Thyroid gland (tissue), 4 donors: Measurements from ENCODE around the gene PHYKPL. TPM values are rescaled to one million over a fixed set of nuclear protein-coding genes. Genes with fewer than 3 reads are reported as not detected.
A peak's percentile ranks its signal among the peaks of the same experiment; 100 is the strongest.

Experiments used
- DNase-seq, 2 donors: peaks; one replicate each; pipeline ENCODE4 v3.0.0-alpha.2; 2019
- H3K27ac ChIP-seq, 3 donors: fragments of 200-600 bp; sonication (generic); 1 replicate in 2 of 3; 2 replicates in 1 of 3; pipeline ENCODE4 v1.5.1; 2016 to 2019; ENCODE audit warnings: mild to moderate bottlenecking in 1 of 3, moderate library complexity in 1 of 3
- H3K27me3 ChIP-seq: fragments of 200-600 bp; sonication (generic); one replicate; pipeline ENCODE4 v1.5.1; 2019
- H3K36me3 ChIP-seq, 2 donors: fragments of 200-600 bp; sonication (generic); one replicate each; pipeline ENCODE4 v1.5.1; 2016 to 2019
- H3K4me1 ChIP-seq, 2 donors: fragments of 200-600 bp; sonication (generic); one replicate each; pipeline ENCODE4 v1.5.1; 2017 to 2019
- H3K4me3 ChIP-seq, 3 donors: fragments of 200-600 bp; sonication (generic); replicated peaks in 1 of 3; 1 replicate in 2 of 3; 2 replicates in 1 of 3; pipeline ENCODE4 v1.5.1; 2016; ENCODE audit warnings: mild to moderate bottlenecking in 1 of 3
- H3K9me3 ChIP-seq: fragments of 200-600 bp; sonication (generic); one replicate; pipeline ENCODE4 v1.5.1; 2017
- POLR2A ChIP-seq, 2 donors: fragments of 450-650 bp; IDR thresholded peaks; one replicate each; pipeline ENCODE4 v1.6.1; 2017; ENCODE audit warnings: antibody characterized with exemption in 2 of 2, mild to moderate bottlenecking in 2 of 2, moderate library complexity in 1 of 2
- WGBS, 2 donors: methylation state at CpG; one replicate each; pipeline ENCODE4 v1.1.5; 2017; 5-methylcytosine and 5-hydroxymethylcytosine counted together
- intact Hi-C: fragments of 100-400 bp; cut with DNase I; formaldehyde crosslinking; loops from one replicate; pipeline ENCODE4 v1.15.1; 2023
- total RNA-seq, 4 donors: library from RNA; depleted of rRNA; stranded (reverse); fragments of >200 nt; gene quantifications; one replicate each; pipeline ENCODE4 v1.2.3, GENCODE V29; 2016
- TF ChIP-seq, protein P1 (sequence below), 6 experiments: fragments of 200-600 bp in 3 of 6; fragments of 450-650 bp in 3 of 6; sonication (generic) in 3 of 6; IDR thresholded peaks; one replicate each; pipeline ENCODE4 v1.5.1; 2016 to 2019; ENCODE audit warnings: antibody characterized with exemption in 6 of 6, mild to moderate bottlenecking in 2 of 6, inconsistent platforms in 1 of 6, moderate library complexity in 1 of 6

Gene PHYKPL
- total RNA-seq, 4 donors from 2014 or later = 61.7 to 90.9 (median 76.0) TPM

GRCh38 chr5:178209334-178210072 lies 23.1 kb downstream of the PHYKPL start:
- no peak overlapping the region for H3K27ac ChIP-seq
- peaks cover 61 to 74% of the 10 kb centered on the region in 2 donors for H3K36me3 ChIP-seq
- intact Hi-C loops = no loop called here
- no peaks in the 10 kb centered on the region for H3K27me3 ChIP-seq
- DNase-seq = no peak
- no peak for TF ChIP-seq POLR2A (IDR thresholded peaks at IDR 0.05)
- TF ChIP-seq, protein P1, sequence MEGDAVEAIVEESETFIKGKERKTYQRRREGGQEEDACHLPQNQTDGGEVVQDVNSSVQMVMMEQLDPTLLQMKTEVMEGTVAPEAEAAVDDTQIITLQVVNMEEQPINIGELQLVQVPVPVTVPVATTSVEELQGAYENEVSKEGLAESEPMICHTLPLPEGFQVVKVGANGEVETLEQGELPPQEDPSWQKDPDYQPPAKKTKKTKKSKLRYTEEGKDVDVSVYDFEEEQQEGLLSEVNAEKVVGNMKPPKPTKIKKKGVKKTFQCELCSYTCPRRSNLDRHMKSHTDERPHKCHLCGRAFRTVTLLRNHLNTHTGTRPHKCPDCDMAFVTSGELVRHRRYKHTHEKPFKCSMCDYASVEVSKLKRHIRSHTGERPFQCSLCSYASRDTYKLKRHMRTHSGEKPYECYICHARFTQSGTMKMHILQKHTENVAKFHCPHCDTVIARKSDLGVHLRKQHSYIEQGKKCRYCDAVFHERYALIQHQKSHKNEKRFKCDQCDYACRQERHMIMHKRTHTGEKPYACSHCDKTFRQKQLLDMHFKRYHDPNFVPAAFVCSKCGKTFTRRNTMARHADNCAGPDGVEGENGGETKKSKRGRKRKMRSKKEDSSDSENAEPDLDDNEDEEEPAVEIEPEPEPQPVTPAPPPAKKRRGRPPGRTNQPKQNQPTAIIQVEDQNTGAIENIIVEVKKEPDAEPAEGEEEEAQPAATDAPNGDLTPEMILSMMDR (IDR thresholded peaks at IDR 0.05) = no peak
- H3K4me1 ChIP-seq = peaks cover 21 to 26% of the 10 kb centered on the region in 2 donors
- no peak overlapping the region for H3K4me3 ChIP-seq
- 84 to 96% methylated on average over 8 of the region's 8 CpGs for WGBS, 2 donors
- no peaks in the 10 kb centered on the region for H3K9me3 ChIP-seq

DNA sequence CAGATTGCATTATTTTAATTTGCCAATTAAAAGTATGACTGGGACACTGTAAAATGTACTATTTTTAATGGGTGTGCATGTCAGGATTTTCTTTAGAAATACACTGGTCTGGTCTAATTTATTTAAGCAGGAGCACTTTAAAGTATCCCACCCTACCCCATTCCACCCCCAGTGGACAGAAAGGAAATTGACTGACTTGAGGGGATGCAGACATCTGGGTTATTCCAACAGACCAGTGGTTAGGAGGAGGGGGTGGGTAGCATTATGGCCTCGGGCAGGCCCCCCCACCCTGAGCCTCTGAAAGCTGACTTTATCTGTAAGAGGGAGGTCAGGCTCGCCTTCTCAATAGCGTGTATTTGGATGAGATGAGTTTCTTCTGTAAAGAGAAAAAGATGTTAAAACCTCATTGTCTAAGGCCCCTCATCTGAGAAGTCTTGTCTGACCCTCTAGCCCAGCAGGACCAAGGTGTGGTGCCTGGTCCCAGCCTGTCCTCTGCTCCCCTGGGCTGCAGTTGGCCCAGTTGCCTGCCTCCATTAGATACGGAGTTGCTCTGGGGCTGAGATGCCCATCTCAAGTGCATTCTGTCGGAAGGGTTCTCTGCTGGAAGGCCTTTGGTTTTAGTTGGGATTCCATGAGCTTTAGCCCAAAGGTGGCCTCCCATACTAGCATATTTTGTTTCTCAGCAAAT lies 23.9 kb downstream of the PHYKPL start:
- H3K36me3 ChIP-seq = peaks cover 61 to 66% of the 10 kb centered on the region in 2 donors
- intact Hi-C loops = no loop called here
- WGBS, 2 donors = 74 to 90% methylated on average over 5 of the region's 5 CpGs
- no peak for DNase-seq
- peaks cover 21 to 26% of the 10 kb centered on the region in 2 donors for H3K4me1 ChIP-seq
- H3K27ac ChIP-seq = no peak overlapping the region
- no peaks in the 10 kb centered on the region for H3K9me3 ChIP-seq
- TF ChIP-seq POLR2A (IDR thresholded peaks at IDR 0.05) = no peak
- TF ChIP-seq, protein P1 (IDR thresholded peaks at IDR 0.05) = no peak
- H3K4me3 ChIP-seq = no peak overlapping the region
- H3K27me3 ChIP-seq = no peaks in the 10 kb centered on the region

DNA sequence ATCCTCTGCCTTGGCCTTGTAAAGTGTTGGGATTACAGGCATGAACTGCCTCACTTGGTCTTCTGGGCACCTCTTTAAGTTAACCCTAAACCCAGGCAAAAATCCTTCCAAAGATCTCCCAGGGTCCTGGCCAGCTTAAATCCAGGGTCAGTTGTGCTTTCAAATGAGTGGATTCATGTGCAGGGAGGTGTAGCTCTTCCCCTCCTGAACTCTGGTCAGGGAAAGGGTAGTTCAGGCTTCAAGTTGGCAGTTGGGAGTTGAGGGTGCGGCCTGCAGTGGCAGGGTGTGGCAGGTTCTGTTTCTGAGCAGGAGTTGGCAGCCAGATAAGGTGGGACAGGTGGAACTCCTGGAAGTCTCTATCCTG lies 24.7 kb downstream of the PHYKPL start:
- 100% methylated on average over 1 of the region's 1 CpG for WGBS, 2 donors
- no peak for DNase-seq
- H3K4me3 ChIP-seq = no peak overlapping the region
- no peaks in the 10 kb centered on the region for H3K27me3 ChIP-seq
- no peak for TF ChIP-seq POLR2A (IDR thresholded peaks at IDR 0.05)
- TF ChIP-seq, protein P1 (IDR thresholded peaks at IDR 0.05) = no peak
- H3K36me3 ChIP-seq = peaks cover 55 to 58% of the 10 kb centered on the region in 2 donors
- H3K4me1 ChIP-seq = peaks cover 21 to 26% of the 10 kb centered on the region in 2 donors
- H3K27ac ChIP-seq = peak overlapping the region in 1 of 3 donors; percentile 22
- no peaks in the 10 kb centered on the region for H3K9me3 ChIP-seq
- intact Hi-C loops = no loop called here

- 74% methylated on average over 5 of the region's 5 CpGs for WGBS, 2 donors
Measured at GRCh38 chr5:178207183-178207916, 25.3 kb downstream of the PHYKPL start.

More at GRCh38 chr5:178207183-178207916, 25.3 kb downstream of the PHYKPL start:
- H3K36me3 ChIP-seq = peaks cover 49 to 53% of the 10 kb centered on the region in 2 donors
- H3K4me3 ChIP-seq = no peak overlapping the region
- TF ChIP-seq POLR2A (IDR thresholded peaks at IDR 0.05) = no peak
- TF ChIP-seq, protein P1 (IDR thresholded peaks at IDR 0.05) = no peak
- H3K27me3 ChIP-seq = no peaks in the 10 kb centered on the region
- peaks cover 21 to 26% of the 10 kb centered on the region in 2 donors for H3K4me1 ChIP-seq
- intact Hi-C loops = no loop called here
- H3K9me3 ChIP-seq = no peaks in the 10 kb centered on the region
- H3K27ac ChIP-seq = peak overlapping the region in 1 of 3 donors; percentile 22
- DNase-seq = peak; percentile 73 to 78
